ENCODE data around the gene ZNF746. TPM values are rescaled to one million over a fixed set of nuclear protein-coding genes. Genes with fewer than 3 reads are reported as not detected.
A peak's percentile ranks its signal among the peaks of the same experiment; 100 is the strongest.

ZNF746 gene
- total and polyA plus RNA-seq, 2 of the 13 experiments (the other 11 are each of a cell fraction or from before 2014, with no cell fraction given) = 3.8 to 8.1 TPM

GRCh38 chr7:149496642-149497391, 792 bp downstream of the ZNF746 start (continued):
- no peak for TF ChIP-seq ZNF556 (CRISPR knock-in tag; IDR thresholded peaks at IDR 0.05; ENCODE audit: borderline replicate concordance)
- no peak for TF ChIP-seq TOE1 (CRISPR knock-in tag; IDR thresholded peaks at IDR 0.05)
- no peak for TF ChIP-seq ZNF224 (CRISPR knock-in tag; IDR thresholded peaks at IDR 0.05)
- TF ChIP-seq ZXDC (CRISPR knock-in tag; IDR thresholded peaks at IDR 0.05) = no peak
- TF ChIP-seq NFE2L1 (CRISPR knock-in tag; IDR thresholded peaks at IDR 0.05; ENCODE audit: borderline replicate concordance) = no peak
- 0 out of 2 replicates have a peak, but pooled peaks have one; percentile 4 for TF ChIP-seq TAF1 (CRISPR knock-in tag; IDR thresholded peaks at IDR 0.05)
- no peak; the same call in 1 of the 2 replicates for TF ChIP-seq KDM2A (CRISPR knock-in tag; IDR thresholded peaks at IDR 0.05; ENCODE audit: borderline replicate concordance, low read depth)
- TF ChIP-seq GATAD2A (CRISPR knock-in tag; IDR thresholded peaks at IDR 0.05) = no peak
- TF ChIP-seq RFX5 (IDR thresholded peaks at IDR 0.05; ENCODE audit: low read depth, low read length) = no peak
- TF ChIP-seq NCOA1 (CRISPR knock-in tag; IDR thresholded peaks at IDR 0.05) = no peak
- TF ChIP-seq ATF6 (CRISPR knock-in tag; conservative IDR thresholded peaks at IDR 0.05) = no peak
- TF ChIP-seq ISL2 (CRISPR knock-in tag; IDR thresholded peaks at IDR 0.05) = no peak
- 0 out of 2 replicates have a peak, but pooled peaks have one; percentile 13 for TF ChIP-seq SALL1 (CRISPR knock-in tag; IDR thresholded peaks at IDR 0.05)
- no peak for TF ChIP-seq ZBTB25 (CRISPR knock-in tag; IDR thresholded peaks at IDR 0.05)
- no peak for TF ChIP-seq SMARCE1 (IDR thresholded peaks at IDR 0.05; ENCODE audit: borderline replicate concordance)
- TF ChIP-seq ZFY (CRISPR knock-in tag; IDR thresholded peaks at IDR 0.05) = no peak
- TF ChIP-seq RXRA (CRISPR knock-in tag; IDR thresholded peaks at IDR 0.05) = no peak
- no peak for TF ChIP-seq ZNF546 (CRISPR knock-in tag; conservative IDR thresholded peaks at IDR 0.05)
- TF ChIP-seq SNAPC5 (CRISPR knock-in tag; IDR thresholded peaks at IDR 0.05; ENCODE audit: borderline replicate concordance) = no peak
- no peak for TF ChIP-seq MAZ (IDR thresholded peaks at IDR 0.05; ENCODE audit: borderline replicate concordance, low read depth, low read length)
- TF ChIP-seq MAZ (CRISPR knock-in tag; IDR thresholded peaks at IDR 0.05; ENCODE audit: low read depth) = no peak
- TF ChIP-seq AGO2 (optimal IDR thresholded peaks at IDR 0.05; ENCODE audit: low read depth, low read length) = no peak
- TF ChIP-seq TGIF2 (CRISPR knock-in tag; IDR thresholded peaks at IDR 0.05) = no peak
- TF ChIP-seq ELF4 (CRISPR knock-in tag; IDR thresholded peaks at IDR 0.05; ENCODE audit: borderline replicate concordance) = no peak
- 0 out of 2 replicates have a peak, but pooled peaks have one; percentile 7 for TF ChIP-seq KAT8 (CRISPR knock-in tag; IDR thresholded peaks at IDR 0.05)
- no peak for TF ChIP-seq RFXAP (CRISPR knock-in tag; IDR thresholded peaks at IDR 0.05; ENCODE audit: borderline replicate concordance)
